Gastroesophageal sphincter (tissue), 4 donors: Measurements from ENCODE around the gene MAP1B. TPM values are rescaled to one million over a fixed set of nuclear protein-coding genes. Genes with fewer than 3 reads are reported as not detected.
"Not testable (repeated sequence)": the region's sequence is repeated elsewhere in the genome, so short reads cannot be mapped to it uniquely, and the experiment has no call there.

Experiments used
- ATAC-seq: fragments of 150-250 bp; one replicate; pipeline ENCODE4 v1.9.1; 2016; ENCODE audit warnings: mild to moderate bottlenecking, moderate library complexity
- H3K27ac ChIP-seq, 4 donors: fragments of 200-600 bp; sonication (generic) in 3 of 4; 1 replicate in 3 of 4; 2 replicates in 1 of 4; pipeline ENCODE4 v1.5.1; 2016 to 2019
- H3K27me3 ChIP-seq: fragments of 200-600 bp; sonication (generic); one replicate; pipeline ENCODE4 v1.5.1; 2019
- H3K36me3 ChIP-seq, 2 donors: fragments of 200-600 bp; sonication (generic); one replicate each; pipeline ENCODE4 v1.5.1; 2019; ENCODE audit warnings: control low read depth in 1 of 2
- H3K4me1 ChIP-seq, 3 donors: fragments of 200-600 bp; sonication (generic); 1 replicate in 2 of 3; 2 replicates in 1 of 3; pipeline ENCODE4 v1.5.1; 2016 to 2019; ENCODE audit warnings: control low read depth in 2 of 3
- H3K4me3 ChIP-seq, 2 donors: fragments of 200-600 bp; sonication (generic); one replicate each; pipeline ENCODE4 v1.5.1; 2019; ENCODE audit warnings: mild to moderate bottlenecking in 1 of 2, moderate library complexity in 1 of 2
- H3K9me3 ChIP-seq, 3 donors: fragments of 200-600 bp; sonication (generic); one replicate each; pipeline ENCODE4 v1.5.1; 2017 to 2019; ENCODE audit warnings: control low read depth in 2 of 3
- CTCF ChIP-seq, 4 experiments: fragments of 200-600 bp in 2 of 4; fragments of 450-650 bp in 2 of 4; sonication (generic) in 1 of 4; IDR thresholded peaks; one replicate each; pipeline ENCODE4 v1.5.1; 2017 to 2019; ENCODE audit warnings: antibody characterized with exemption in 4 of 4, mild to moderate bottlenecking in 2 of 4, moderate library complexity in 2 of 4
- EP300 ChIP-seq: sonication (generic); formaldehyde crosslinking; IDR thresholded peaks from one replicate; pipeline ENCODE4 v1.6.1; 2017; ENCODE audit warnings: antibody characterized with exemption, mild to moderate bottlenecking
- POLR2A ChIP-seq, 2 donors: fragments of 450-650 bp; IDR thresholded peaks; one replicate each; pipeline ENCODE4 v1.6.1; 2017; ENCODE audit warnings: antibody characterized with exemption in 2 of 2, mild to moderate bottlenecking in 2 of 2, moderate library complexity in 1 of 2
- POLR2AphosphoS5 ChIP-seq: sonication (generic); formaldehyde crosslinking; IDR thresholded peaks from one replicate; pipeline ENCODE4 v1.6.1; 2017; ENCODE audit warnings: antibody characterized with exemption
- WGBS, 2 donors: methylation state at CpG; one replicate each; pipeline ENCODE4 v1.1.5; 2018; ENCODE audit warnings: low coverage in 1 of 2; 5-methylcytosine and 5-hydroxymethylcytosine counted together
- total RNA-seq, 4 donors: library from RNA; depleted of rRNA; stranded (reverse); fragments of >200 nt; gene quantifications; one replicate each; pipeline ENCODE4 v1.1.0, GENCODE V29; 2016

The MAP1B gene
- total RNA-seq, 4 donors from 2014 or later = 601 to 1,344 (median 738) TPM

GRCh38 chr5:72167257-72167656, 60.0 kb downstream of the MAP1B start:
- H3K4me3 ChIP-seq = no peak overlapping the region
- no peak for ATAC-seq
- H3K27ac ChIP-seq = peak overlapping the region; percentile 53 to 81 (median 80)
- H3K4me1 ChIP-seq = peaks cover 19 to 58% (median 20%) of the 10 kb centered on the region in 3 donors
- no peaks in the 10 kb centered on the region for H3K27me3 ChIP-seq
- 54 to 87% methylated on average over 1 of the region's 1 CpG for WGBS, 2 donors
- TF ChIP-seq EP300 = no peak
- TF ChIP-seq POLR2A (IDR thresholded peaks at IDR 0.05) = no peak
- no peak for TF ChIP-seq POLR2AphosphoS5
- TF ChIP-seq CTCF (IDR thresholded peaks at IDR 0.05) = no peak
- H3K9me3 ChIP-seq = no peaks in the 10 kb centered on the region
- no peaks in the 10 kb centered on the region for H3K36me3 ChIP-seq

- H3K27ac ChIP-seq = peak overlapping the region; percentile 53 to 81 (median 80)
- H3K4me1 ChIP-seq = peaks cover 19 to 54% (median 20%) of the 10 kb centered on the region in 3 donors
- no peak for TF ChIP-seq CTCF (IDR thresholded peaks at IDR 0.05)
- TF ChIP-seq EP300 = no peak
- no peak for TF ChIP-seq POLR2A (IDR thresholded peaks at IDR 0.05)
- TF ChIP-seq POLR2AphosphoS5 = peak; percentile 29
- no peaks in the 10 kb centered on the region for H3K27me3 ChIP-seq
- WGBS, 2 donors = 33 to 56% methylated on average over 2 to 8 of the region's 8 CpGs
- peak; percentile 63 for ATAC-seq
- no peak overlapping the region for H3K4me3 ChIP-seq
- H3K36me3 ChIP-seq = no peaks in the 10 kb centered on the region
- no peaks in the 10 kb centered on the region for H3K9me3 ChIP-seq
Observed at GRCh38 chr5:72167804-72168203, 60.5 kb downstream of the MAP1B start.

- H3K4me1 ChIP-seq = peaks cover 19 to 46% (median 20%) of the 10 kb centered on the region in 3 donors
- H3K36me3 ChIP-seq = no peaks in the 10 kb centered on the region
- no peak overlapping the region for H3K4me3 ChIP-seq
- H3K9me3 ChIP-seq = no peaks in the 10 kb centered on the region
- 42 to 80% methylated on average over 2 of the region's 2 CpGs for WGBS, 2 donors
- no peak for TF ChIP-seq EP300
- TF ChIP-seq CTCF (IDR thresholded peaks at IDR 0.05) = no peak
- TF ChIP-seq POLR2A (IDR thresholded peaks at IDR 0.05) = no peak
- no peak for TF ChIP-seq POLR2AphosphoS5
- H3K27ac ChIP-seq = no peak overlapping the region
- ATAC-seq = no peak
- no peaks in the 10 kb centered on the region for H3K27me3 ChIP-seq
Observed at GRCh38 chr5:72170101-72170500, 62.8 kb downstream of the MAP1B start.

- not testable (repeated sequence) for H3K36me3 ChIP-seq, H3K27me3 ChIP-seq, ATAC-seq, H3K9me3 ChIP-seq, H3K27ac ChIP-seq, H3K4me3 ChIP-seq
- H3K4me1 ChIP-seq = peaks cover 16 to 36% (median 18%) of the 10 kb centered on the region in 3 donors
- 100% methylated on average over 2 of the region's 3 CpGs; no CpG with 5 or more reads in 1 of the 2 donors for WGBS, 2 donors
Observed at GRCh38 chr5:72171181-72171580, 63.9 kb downstream of the MAP1B start.

- WGBS, 2 donors = 83 to 85% methylated on average over 6 of the region's 6 CpGs
- Histone ChIP-seq H3K4me3 (no peak overlapping the region), H3K36me3 (peaks cover 0 to 11% of the 10 kb centered on the region in 2 donors), H3K27me3 (no peaks in the 10 kb centered on the region), H3K27ac (no peak overlapping the region), H3K4me1 (peaks cover 14 to 31% (median 14%) of the 10 kb centered on the region in 3 donors), H3K9me3 (no peaks in the 10 kb centered on the region)
- TF ChIP-seq POLR2A (IDR thresholded peaks at IDR 0.05) (no peak), CTCF (IDR thresholded peaks at IDR 0.05) (no peak), POLR2AphosphoS5 (no peak), EP300 (no peak)
- ATAC-seq = no peak
Observed at GRCh38 chr5:72171667-72172066, 64.4 kb downstream of the MAP1B start.
